GM12878 (cell line): Measurements from ENCODE around the gene FMR1. TPM values are rescaled to one million over a fixed set of nuclear protein-coding genes. Genes with fewer than 3 reads are reported as not detected.

ENCODE experiments used
- ATAC-seq: fragments of 200-7000 bp; cut with Tn5 transposase; 3 replicates; pipeline ENCODE4 v1.9.1; 2020; ENCODE audit warnings: mild to moderate bottlenecking, moderate library complexity
- BruUV-seq: library from RNA; stranded (reverse); fragments of 400-500 nt; replicated peaks from 2 replicates; lab custom pipeline; 2021; lab: Mats Ljungman, UMichigan
- CTCF ChIA-PET: fragments of 300-600 bp; sonication (Branson Sonifier 250); formaldehyde crosslinking; extraction: SDS; loops from one replicate; lab custom pipeline; 2021; ENCODE audit warnings: inconsistent platforms; lab: Yijun Ruan, JAX
- POLR2A ChIA-PET: fragments of 350-600 bp; formaldehyde crosslinking; extraction: SDS; loops from one replicate; lab custom pipeline; 2021; ENCODE audit warnings: inconsistent platforms; lab: Charles Lee
- RAD21 ChIA-PET: fragments of 300-600 bp; sonication (Branson Sonifier 250); formaldehyde crosslinking; loops from one replicate; lab custom pipeline; 2023; ENCODE audit warnings: antibody characterized with exemption; ENCODE audit not compliant: unreplicated experiment; lab: Charles Lee
- SMC1A ChIA-PET: fragments of 300-600 bp; sonication (Branson Sonifier 250); formaldehyde crosslinking; loops from one replicate; lab custom pipeline; 2023; ENCODE audit not compliant: unreplicated experiment, uncharacterized antibody; lab: Charles Lee
- DNase-seq: peaks from one replicate; pipeline ENCODE4 v3.0.0-alpha.2; 2011; ENCODE audit warnings: low read depth, low spot score
- FAIRE-seq: peaks from 3 replicates; lab custom pipeline; 2011; peaks lifted over from hg19 to GRCh38; lab: Jason Lieb, UNC
- H2AFZ ChIP-seq: 2 replicates; pipeline ENCODE4 v1.6.0; 2011; ENCODE audit warnings: low read depth, low read length, control low read depth; ENCODE audit not compliant: control insufficient read depth
- H3K27ac ChIP-seq: 2 replicates; pipeline ENCODE4 v1.5.1; 2011; ENCODE audit warnings: control low read depth; ENCODE audit not compliant: control insufficient read depth, insufficient read depth
- H3K27me3 ChIP-seq, 2 experiments: replicated peaks in 1 of 2; 2 replicates each; pipeline versions ENCODE4 v1.6.0 to v1.6.1; 2011; ENCODE audit warnings: low read length in 1 of 2; ENCODE audit not compliant: control insufficient read depth in 2 of 2, insufficient read depth in 2 of 2
- H3K36me3 ChIP-seq, 2 experiments: 2 replicates each; pipeline ENCODE4 v1.5.1; 2011; ENCODE audit warnings: low read length in 1 of 2; ENCODE audit not compliant: control insufficient read depth in 2 of 2, insufficient read depth in 2 of 2
- H3K4me1 ChIP-seq: 2 replicates; pipeline ENCODE4 v1.6.1; 2011; ENCODE audit warnings: mild to moderate bottlenecking, low read length, moderate library complexity, mixed read lengths; ENCODE audit not compliant: control insufficient read depth, insufficient read depth
- H3K4me2 ChIP-seq: 2 replicates; pipeline ENCODE4 v1.6.0; 2011; ENCODE audit warnings: control low read depth; ENCODE audit not compliant: control insufficient read depth, insufficient read depth
- H3K4me3 ChIP-seq: fragments of 200-600 bp; sonication (generic); 2 replicates; pipeline ENCODE4 v1.5.1; 2016
- H3K79me2 ChIP-seq: 2 replicates; pipeline ENCODE4 v1.6.0; 2011; ENCODE audit warnings: low read length; ENCODE audit not compliant: control insufficient read depth, insufficient read depth
- H3K9ac ChIP-seq: 2 replicates; pipeline ENCODE4 v1.8.0; 2011; ENCODE audit warnings: low read length, control low read depth, mixed read lengths; ENCODE audit not compliant: control insufficient read depth, insufficient read depth
- H3K9me3 ChIP-seq: replicated peaks from 3 replicates; pipeline ENCODE4 v1.5.1; 2011; ENCODE audit warnings: mild to moderate bottlenecking, low read length; ENCODE audit not compliant: control insufficient read depth, insufficient read depth
- H4K20me1 ChIP-seq: 2 replicates; pipeline ENCODE4 v1.6.0; 2011; ENCODE audit not compliant: control insufficient read depth, insufficient read depth
- BACH1 ChIP-seq: fragments of 450-650 bp; IDR thresholded peaks from 2 replicates; pipeline ENCODE4 v1.6.1; 2017; ENCODE audit warnings: mild to moderate bottlenecking, borderline replicate concordance
- EZH2 ChIP-seq: IDR thresholded peaks from 2 replicates; pipeline ENCODE4 v1.6.1; 2012; ENCODE audit warnings: low read depth, mild to moderate bottlenecking, control low read depth, inconsistent platforms, low read length, borderline replicate concordance; ENCODE audit not compliant: control insufficient read depth
- KAT2A ChIP-seq: conservative IDR thresholded peaks from 2 replicates; pipeline ENCODE4 v1.6.1; 2011; ENCODE audit warnings: low read depth, low read length; ENCODE audit not compliant: control insufficient read depth
- PAX5 ChIP-seq: IDR thresholded peaks from 2 replicates; pipeline ENCODE4 v1.6.1; 2011; ENCODE audit warnings: low read depth, low read length, borderline replicate concordance
- SIN3A ChIP-seq: IDR thresholded peaks from 2 replicates; pipeline ENCODE4 v1.6.1; 2012; ENCODE audit warnings: low read depth, low read length, improper control_type of control experiment
- SKIL ChIP-seq: fragments of 450-650 bp; IDR thresholded peaks from 2 replicates; pipeline ENCODE4 v1.6.1; 2017; ENCODE audit warnings: mild to moderate bottlenecking, low read depth, inconsistent platforms; ENCODE audit not compliant: poor library complexity, severe bottlenecking
- USF2 ChIP-seq: IDR thresholded peaks from 2 replicates; pipeline ENCODE4 v1.6.1; 2011; ENCODE audit warnings: low read depth, low read length, improper control_type of control experiment, borderline replicate concordance
- ZBTB4 ChIP-seq: fragments of 450-650 bp; formaldehyde crosslinking; IDR thresholded peaks from 2 replicates; pipeline ENCODE4 v1.4.0; 2022; ENCODE audit warnings: mild to moderate bottlenecking, moderate library complexity
- ZNF207 ChIP-seq: fragments of 450-650 bp; IDR thresholded peaks from 2 replicates; pipeline ENCODE4 v1.6.1; 2014; ENCODE audit warnings: antibody characterized with exemption, mild to moderate bottlenecking, borderline replicate concordance
- WGBS: methylation state at CpG from one replicate; pipeline ENCODE4 v1.1.6; 2016; ENCODE audit warnings: low lambda C conversion rate; ENCODE audit not compliant: insufficient replicate concordance, insufficient coverage; ENCODE audit errors: missing lambda C conversion rate; 5-methylcytosine and 5-hydroxymethylcytosine counted together
- in situ Hi-C: fragments of 300-500 bp; cut with MboI; formaldehyde crosslinking; loops from 9 replicates; pipeline ENCODE4 v1.14.3; 2018; ENCODE audit warnings: mixed read lengths
- intact Hi-C: fragments of 100-400 bp; cut with micrococcal nuclease; formaldehyde crosslinking; loops from one replicate; pipeline ENCODE4 v1.14.2; 2022; ENCODE audit not compliant: unreplicated experiment
- polyA plus RNA-seq, 11 experiments: library from polyadenylated mRNA; depleted of rRNA in 4 of 11; unstranded in 6 of 11; stranded (reverse) in 5 of 11; fragments of >200 nt; fragmentation: Nextera tagmentation in 4 of 11; fragmentation: Illumina TruSeq in 1 of 11; extraction: Ambion mirVana in 4 of 11; extraction: Trizol in 1 of 11; gene quantifications; 1 replicate in 1 of 11; 2 replicates in 10 of 11; pipeline versions ENCODE4 v1.2.1 to v1.2.3, GENCODE V29; 2011 to 2016; ENCODE audit warnings: inconsistent platforms in 2 of 11, missing spikeins in 2 of 11, low read depth in 1 of 11
- total RNA-seq, 4 experiments: library from RNA; depleted of rRNA in 3 of 4; stranded (reverse); fragments of >200 nt in 3 of 4; fragmentation: Illumina TruSeq in 1 of 4; extraction: Trizol in 1 of 4; gene quantifications; 2 replicates each; pipeline versions ENCODE4 v1.2.1 to v1.2.3, GENCODE V29; 2013 to 2021
- TF ChIP-seq, protein P1 (sequence below): fragments of 450-650 bp; IDR thresholded peaks from 2 replicates; pipeline ENCODE4 v1.6.1; 2017; ENCODE audit warnings: mild to moderate bottlenecking, moderate library complexity

Gene FMR1
- total and polyA plus RNA-seq, 10 of the 15 experiments (the other 5 are each of a cell fraction or from before 2014, with no cell fraction given) = 7.9 to 37.5 (median 19.3) TPM

DNA sequence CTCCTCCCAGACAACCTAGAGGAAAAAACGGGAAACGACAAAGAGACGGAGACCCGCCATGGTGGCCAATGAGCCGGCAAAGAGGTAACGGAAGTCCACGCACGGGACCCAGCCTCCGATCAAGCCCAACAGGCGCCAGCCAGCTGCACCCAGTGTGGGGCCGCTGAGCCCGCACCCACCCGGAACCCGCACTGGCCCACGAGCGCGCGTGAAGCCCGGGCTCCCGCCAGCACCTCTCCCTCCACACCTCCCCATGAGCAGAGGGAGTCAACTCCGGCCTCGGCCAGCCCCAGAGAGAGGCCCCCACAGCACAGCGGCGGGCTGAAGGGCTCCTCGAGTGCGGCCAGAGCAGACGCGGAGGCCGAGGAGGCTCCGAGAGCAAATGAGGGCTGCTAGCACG lies 14.6 kb upstream of the FMR1 start (continued):
- no peak for TF ChIP-seq SKIL
- TF ChIP-seq KAT2A = no peak
- TF ChIP-seq BACH1 = no peak
- TF ChIP-seq ZBTB4 = no peak
- TF ChIP-seq ZNF207 = no peak
- no peak for TF ChIP-seq EZH2
- TF ChIP-seq PAX5 = no peak
- no peak for TF ChIP-seq SIN3A
- TF ChIP-seq, all 136 proteins: peak for 0

- SMC1A ChIA-PET = no interaction called here
- no peak for TF ChIP-seq USF2
- TF ChIP-seq, protein P1, sequence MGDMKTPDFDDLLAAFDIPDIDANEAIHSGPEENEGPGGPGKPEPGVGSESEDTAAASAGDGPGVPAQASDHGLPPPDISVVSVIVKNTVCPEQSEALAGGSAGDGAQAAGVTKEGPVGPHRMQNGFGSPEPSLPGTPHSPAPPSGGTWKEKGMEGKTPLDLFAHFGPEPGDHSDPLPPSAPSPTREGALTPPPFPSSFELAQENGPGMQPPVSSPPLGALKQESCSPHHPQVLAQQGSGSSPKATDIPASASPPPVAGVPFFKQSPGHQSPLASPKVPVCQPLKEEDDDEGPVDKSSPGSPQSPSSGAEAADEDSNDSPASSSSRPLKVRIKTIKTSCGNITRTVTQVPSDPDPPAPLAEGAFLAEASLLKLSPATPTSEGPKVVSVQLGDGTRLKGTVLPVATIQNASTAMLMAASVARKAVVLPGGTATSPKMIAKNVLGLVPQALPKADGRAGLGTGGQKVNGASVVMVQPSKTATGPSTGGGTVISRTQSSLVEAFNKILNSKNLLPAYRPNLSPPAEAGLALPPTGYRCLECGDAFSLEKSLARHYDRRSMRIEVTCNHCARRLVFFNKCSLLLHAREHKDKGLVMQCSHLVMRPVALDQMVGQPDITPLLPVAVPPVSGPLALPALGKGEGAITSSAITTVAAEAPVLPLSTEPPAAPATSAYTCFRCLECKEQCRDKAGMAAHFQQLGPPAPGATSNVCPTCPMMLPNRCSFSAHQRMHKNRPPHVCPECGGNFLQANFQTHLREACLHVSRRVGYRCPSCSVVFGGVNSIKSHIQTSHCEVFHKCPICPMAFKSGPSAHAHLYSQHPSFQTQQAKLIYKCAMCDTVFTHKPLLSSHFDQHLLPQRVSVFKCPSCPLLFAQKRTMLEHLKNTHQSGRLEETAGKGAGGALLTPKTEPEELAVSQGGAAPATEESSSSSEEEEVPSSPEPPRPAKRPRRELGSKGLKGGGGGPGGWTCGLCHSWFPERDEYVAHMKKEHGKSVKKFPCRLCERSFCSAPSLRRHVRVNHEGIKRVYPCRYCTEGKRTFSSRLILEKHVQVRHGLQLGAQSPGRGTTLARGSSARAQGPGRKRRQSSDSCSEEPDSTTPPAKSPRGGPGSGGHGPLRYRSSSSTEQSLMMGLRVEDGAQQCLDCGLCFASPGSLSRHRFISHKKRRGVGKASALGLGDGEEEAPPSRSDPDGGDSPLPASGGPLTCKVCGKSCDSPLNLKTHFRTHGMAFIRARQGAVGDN = no peak
These were observed 12.8 kb upstream of the FMR1 start for GRCh38 chrX:147898951-147899350.

More at GRCh38 chrX:147898951-147899350, 12.8 kb upstream of the FMR1 start:
- Histone ChIP-seq H3K36me3 (no peaks in the 10 kb centered on the region), H3K79me2 (no peaks in the 10 kb centered on the region), H3K4me2 (no peak overlapping the region), H4K20me1 (no peaks in the 10 kb centered on the region), H3K27ac (no peak overlapping the region), H3K4me1 (no peaks in the 10 kb centered on the region), H3K27me3 (no peaks in the 10 kb centered on the region), H3K9me3 (no peaks in the 10 kb centered on the region; the same call in 2 of the 3 replicates), H3K4me3 (no peak overlapping the region), H2AFZ (no peak overlapping the region), H3K9ac (no peak overlapping the region)
- intact Hi-C loops (no loop called here), in situ Hi-C loops (no loop called here)
- CTCF ChIA-PET = interaction anchor here (0.6 to 1.2 kb wide), 2 partner anchors 17 to 675 kb away, joined by 3 read pairs; no protein-coding TSS in a partner anchor
- no peak for DNase-seq
- no peak for FAIRE-seq
- WGBS = 0% methylated on average over 1 of the region's 1 CpG
- POLR2A ChIA-PET = no interaction called here
- BruUV-seq = no TSS peak
- RAD21 ChIA-PET = no interaction called here
- ATAC-seq = no peak
